EH (cell line): ENCODE results near the gene GAB3.
"Not testable (repeated sequence)": the region's sequence is repeated elsewhere in the genome, so short reads cannot be mapped to it uniquely, and the experiment has no call there.

ENCODE experiments used
- DNase-seq: peaks from one replicate; pipeline ENCODE4 v3.0.0-alpha.2; 2015; ENCODE audit warnings: low read depth

Gene GAB3

DNA sequence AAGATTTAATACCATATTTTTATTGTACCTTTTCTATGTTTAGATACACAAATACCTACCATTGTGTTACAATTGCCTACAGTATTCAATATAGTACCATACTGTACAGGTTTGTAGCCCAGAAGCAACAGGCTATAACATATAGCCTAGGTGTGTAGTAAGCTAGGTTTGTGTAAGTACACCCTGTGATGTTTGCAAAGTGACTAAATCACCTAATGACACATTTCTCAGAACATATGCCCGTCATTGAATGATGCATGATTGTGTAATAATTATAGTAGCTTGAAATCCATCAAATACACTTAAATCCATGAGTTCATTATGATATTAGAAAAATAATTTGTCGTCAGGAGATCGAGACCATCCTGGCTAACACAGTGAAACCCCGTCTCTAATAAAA lies 30.8 kb downstream of the GAB3 start:
- DNase-seq: no peak

DNA sequence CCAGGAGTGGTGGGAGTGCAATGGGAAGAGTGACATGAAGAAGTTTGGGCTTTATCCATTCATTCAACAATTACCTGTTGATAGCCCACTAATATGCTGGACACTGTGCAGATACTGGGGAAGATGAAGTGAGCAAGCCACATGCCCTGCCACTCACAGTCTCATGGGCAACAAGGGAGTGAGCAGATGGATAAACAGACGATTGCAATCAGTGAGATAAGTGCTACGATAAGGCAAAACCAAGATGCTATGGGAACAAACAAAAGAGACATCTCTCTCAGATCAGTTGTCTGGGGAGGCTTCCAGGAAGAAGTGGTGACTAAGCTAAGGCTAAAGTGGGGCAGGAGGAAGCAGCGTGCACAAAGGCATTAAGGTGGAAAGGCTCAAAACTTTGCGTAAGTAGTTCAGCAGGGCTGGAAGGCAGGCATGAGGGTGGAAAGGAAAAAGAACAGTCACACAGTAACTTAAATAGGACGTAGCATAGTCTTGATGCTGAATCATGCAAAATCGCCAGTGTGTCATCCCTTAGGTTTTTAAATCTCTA lies 31.7 kb downstream of the GAB3 start:
- DNase-seq: peak; percentile 63

DNA sequence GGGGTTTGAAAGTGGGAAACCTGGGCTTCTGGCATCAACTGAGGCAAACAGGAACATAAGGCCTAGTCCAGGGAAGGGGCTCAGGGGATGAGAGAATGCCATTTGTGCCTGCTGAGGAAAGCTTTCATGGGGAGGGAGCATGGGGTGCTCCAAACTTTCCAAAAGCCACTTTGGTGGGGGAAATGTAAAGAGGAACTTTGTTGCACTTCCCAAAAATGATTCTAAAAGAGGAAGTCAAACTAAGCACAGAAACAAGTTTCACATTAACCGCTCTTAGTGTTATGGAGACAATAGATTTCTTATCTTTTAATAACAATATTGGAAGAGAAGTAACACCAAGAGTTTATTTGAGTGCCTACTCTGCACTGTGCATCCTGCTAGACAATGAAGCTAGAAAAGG lies 32.3 kb downstream of the GAB3 start:
- no peak for DNase-seq

DNA sequence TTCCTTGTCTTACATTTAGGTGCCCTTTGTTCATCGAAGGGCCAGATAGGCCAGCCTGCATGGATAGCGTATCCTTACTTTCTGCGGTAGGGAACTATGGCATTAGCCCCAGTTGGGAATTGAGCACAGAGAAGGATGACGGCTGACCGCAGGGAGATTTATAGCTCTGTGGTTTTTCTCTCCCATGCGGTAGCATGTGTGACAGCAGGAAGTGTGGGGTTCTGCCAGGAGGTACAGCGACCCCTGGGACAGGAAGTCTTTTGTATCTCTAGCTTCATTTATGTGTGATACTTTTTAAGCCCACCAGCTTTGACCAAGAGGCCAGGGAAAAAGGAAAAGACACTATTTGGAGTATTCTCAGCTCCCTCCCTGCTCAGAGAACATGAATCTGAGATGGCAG lies 33.1 kb downstream of the GAB3 start:
- peak; percentile 71 for DNase-seq

DNA sequence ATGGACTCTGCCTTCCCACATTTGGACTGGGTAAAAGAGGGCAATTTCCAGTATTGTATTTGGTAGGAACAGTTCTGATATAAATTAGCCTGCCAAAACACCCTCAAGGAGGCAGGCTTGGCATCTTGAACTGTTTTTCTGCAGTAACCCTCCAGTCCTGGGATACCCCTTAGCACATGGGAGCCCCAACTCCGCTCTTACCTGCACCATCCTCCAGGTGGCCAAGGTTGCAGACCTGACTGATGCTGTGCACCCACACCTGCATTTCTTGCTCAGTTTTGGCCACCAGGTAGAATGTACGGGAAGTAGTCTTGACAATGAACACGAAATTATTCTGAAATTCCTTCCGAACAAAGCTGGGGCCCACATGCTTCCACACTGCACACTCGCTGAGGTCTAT lies 35.1 kb downstream of the GAB3 start:
- no peak for DNase-seq

DNA sequence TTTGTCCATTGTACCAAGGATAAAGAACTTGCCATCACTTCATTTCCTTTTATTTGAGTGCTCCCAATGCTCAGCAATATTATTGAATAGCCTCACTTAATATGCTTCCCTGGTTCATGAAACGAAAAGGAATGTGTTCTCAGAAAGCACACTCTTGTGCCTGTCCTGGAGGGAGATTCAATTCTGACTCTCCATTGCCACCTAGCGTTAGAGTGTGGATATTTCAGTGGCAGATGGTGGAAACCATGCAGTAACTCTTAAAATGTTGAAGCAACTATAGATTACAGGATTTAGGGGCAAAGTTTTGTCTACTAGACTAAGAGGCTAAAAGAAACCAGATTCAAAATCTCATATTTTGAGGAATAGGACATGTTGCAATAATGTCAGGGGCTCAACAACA lies 36.0 kb downstream of the GAB3 start:
- peak; percentile 58 for DNase-seq

DNA sequence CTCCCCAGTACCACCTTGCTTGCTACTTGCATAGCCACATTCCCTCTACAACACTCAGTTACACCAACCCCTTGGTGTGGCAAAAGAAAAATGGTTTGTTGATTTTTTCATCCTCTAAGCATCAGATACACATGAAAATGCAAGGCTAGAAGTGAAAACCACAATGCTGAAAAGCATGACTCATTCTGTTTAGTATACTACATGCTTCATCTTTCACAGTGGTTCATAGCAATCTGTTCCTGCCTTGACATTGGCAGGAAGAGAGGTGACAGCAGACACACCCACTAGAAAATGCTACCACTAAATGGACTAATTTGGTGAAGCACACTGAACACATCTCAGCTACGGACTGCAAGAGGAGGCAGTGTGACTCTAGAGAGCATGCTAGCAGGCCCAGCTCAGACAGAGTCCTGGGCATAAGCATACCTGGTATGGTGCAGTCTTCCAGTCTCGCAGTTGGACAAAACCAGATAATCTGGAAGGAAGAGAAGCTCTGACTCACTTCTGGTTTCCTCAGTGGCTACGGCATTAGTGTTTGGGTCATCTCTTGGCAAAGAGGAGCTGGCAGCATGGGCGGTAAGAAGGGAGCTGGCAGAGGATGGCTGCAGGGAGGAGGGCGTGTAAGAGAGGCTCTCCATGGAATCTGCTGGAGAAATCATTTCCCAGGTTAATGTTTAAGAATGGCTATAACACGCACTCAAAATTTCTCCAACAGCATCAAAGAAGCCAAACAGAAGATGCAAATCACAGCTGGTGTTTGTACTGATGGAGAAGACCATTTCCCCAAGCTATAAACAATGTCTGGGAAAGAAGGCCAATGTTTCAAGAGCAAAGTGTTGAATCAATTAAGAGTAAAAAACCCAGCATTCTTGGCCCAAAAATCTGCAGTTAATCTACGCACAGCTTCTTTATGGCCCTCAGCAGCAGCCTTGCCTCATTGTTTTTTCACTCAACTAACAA lies 37.8 kb downstream of the GAB3 start:
- peak; percentile 75 for DNase-seq

DNA sequence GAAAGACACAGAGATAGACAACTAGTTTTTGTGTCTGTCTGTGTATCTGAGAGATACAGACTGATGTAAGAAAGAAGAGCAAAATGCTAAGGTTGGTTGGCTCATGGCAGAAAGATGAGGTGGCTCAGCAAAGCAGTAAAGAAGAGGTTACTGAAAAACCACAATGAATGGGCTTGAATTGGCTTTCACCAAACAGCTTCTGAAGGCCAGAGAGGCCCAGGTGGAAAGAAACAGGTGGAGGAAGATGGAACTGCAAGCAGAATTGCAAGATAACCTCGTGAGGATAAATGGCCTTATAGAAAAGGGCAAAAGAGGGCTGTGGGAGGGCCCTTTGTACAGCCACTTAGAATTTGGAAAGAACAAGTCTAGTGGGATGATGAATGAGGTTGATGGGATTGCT lies 39.6 kb downstream of the GAB3 start:
- DNase-seq: no peak

DNA sequence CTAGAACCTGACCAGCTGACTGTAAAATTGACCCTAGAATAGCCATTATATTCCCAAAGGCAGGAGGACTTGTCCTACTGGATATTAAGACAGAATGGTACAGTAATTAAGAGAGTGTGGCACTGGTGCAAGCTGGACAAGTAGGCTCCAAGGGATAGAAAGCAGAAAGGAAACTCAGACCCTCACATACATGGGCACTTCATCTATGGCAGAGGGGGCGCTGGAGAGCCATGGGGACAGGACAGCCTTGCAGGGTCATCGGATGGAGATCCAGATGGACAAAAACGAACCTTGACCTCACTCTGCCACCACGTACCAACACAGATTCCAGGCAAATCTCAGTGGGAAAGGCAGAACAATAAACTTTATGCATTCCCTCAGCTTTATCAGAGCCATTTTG lies 40.6 kb downstream of the GAB3 start:
- DNase-seq: no peak

DNA sequence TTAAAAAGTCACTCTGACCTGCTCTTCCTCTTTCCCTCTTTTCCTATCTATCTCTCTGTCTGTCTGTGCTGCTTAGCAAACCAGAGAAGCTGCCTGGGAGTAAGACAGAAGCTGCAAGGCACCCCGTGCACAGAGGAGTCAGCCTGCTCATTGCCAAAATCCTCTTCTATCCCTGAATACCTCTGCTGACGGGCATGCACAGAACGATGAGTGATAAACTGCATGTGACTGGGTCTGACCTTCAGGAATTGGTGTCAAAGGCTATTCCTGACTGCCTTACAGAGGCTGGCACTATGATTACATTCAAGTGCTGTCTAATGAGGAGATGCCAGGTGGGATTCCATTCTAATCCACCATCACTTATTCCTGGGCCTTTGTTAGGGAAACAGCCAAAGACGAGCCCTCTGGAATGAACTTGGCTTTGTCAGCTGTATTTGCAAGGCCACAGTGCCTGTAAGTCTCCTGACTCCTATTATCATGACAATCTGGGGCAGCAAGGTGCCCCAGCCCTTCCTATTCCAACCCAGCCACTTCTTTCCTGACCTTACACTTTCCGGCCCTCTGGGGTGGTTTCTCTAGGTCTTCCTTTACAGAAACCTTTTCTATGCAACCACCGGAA lies 52.1 kb downstream of the GAB3 start:
- no peak for DNase-seq

DNA sequence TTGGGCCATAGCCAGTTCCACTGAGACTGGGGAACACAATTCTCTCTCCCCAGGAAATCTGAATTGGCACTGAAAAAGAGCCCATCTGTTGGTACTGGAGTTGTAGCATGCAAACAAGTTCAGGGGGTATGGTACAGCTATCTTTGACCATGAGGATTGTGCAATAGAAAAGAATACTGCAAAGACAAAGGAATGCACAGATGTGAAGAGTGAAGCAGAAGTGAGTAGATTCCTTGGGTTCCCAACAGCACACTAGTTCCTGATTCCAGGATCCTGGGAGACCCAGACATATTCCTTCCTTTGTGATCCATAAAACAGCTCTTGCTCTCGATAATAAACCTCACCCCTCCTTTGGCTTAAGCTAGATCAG lies 54.2 kb downstream of the GAB3 start:
- DNase-seq: peak; percentile 29

DNA sequence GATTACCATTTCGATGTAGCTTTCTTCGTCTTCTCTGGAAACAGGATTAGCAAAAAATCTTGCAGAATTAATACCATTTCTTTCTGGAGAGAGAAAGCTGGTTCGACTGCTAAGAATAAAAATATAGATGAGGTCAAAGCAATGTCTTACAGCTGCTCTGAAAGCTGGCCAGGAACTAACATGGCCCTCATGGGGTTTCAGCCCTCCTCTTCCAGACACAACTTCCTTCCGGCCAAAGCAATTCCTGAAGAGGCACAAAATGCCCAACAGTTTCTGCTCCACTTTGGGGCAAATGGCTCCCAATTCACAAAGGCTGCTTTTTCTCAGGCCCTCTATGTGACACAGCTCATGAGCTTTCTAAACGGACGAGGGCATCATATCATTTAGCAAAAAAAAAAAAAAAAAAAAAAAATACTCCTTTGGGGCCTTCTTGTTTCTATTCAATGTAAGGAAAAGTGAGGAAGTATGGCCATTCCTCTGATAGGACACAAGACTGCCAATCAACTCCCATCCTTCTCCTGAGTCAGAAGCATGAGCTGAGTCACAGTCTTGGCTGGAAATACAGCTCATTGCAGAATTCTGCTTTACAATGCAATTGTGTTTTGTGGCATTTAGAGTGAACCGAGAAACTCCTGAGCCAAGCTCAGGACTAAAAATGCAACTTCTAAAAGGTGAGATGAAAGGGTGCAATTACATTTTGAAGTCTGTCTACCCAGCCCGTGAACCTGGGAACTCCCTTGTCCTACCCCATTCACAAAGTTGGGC lies 54.8 kb downstream of the GAB3 start:
- DNase-seq: peak; percentile 76

DNA sequence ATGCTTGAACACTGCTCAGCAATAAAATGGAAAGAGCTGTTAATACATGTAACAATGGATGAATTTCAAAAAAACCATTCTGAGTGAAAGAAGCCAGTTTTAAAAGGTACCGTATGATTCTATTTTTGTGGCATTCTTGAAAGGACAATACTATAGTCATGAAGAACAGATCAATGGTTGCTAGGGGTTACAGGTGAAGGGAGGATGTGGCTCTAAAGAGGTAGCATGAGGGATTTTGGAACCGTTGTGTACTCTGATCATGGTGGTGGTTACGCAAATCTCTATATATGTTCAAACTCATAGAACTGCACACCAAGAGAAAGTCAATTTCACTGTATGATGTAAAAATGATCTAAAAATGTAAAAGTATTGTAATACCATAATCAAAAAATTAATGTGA lies 57.5 kb downstream of the GAB3 start:
- DNase-seq: no peak

DNA sequence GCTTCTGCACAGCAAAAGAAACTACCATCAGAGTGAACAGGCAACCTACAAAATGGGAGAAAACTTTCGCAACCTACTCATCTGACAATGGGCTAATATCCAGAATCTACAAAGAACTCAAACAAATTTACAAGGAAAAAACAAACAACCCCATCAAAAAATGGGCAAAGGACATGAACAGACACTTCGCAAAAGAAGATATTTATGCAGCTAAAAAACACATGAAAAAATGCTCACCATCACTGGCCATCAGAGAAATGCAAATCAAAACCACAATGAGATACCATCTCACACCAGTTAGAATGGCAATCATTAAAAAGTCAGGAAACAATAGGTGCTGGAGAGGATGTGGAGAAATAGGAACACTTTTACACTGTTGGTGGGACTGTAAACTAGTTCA lies 60.4 kb downstream of the GAB3 start:
- not testable (repeated sequence) for DNase-seq

DNA sequence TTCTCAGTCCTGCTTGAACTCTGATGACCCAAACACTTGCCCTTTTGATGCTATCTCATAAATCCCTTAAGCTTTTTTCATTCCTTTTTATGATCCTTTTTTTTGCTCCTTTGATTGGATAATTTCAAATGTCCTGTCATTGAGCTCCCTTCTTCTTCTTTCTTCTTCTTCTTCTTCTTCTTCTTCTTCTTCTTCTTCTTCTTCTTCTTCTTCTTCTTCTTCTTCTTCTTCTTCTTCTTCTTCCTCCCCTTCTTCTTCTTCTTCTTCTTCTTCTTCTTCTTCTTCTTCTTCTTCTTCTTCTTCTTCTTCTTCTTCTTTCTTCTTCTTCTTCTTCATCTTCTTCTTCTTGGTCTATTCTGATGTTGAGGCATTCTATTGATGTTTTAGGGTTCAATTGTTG lies 78.8 kb downstream of the GAB3 start:
- DNase-seq: not testable (repeated sequence)

DNA sequence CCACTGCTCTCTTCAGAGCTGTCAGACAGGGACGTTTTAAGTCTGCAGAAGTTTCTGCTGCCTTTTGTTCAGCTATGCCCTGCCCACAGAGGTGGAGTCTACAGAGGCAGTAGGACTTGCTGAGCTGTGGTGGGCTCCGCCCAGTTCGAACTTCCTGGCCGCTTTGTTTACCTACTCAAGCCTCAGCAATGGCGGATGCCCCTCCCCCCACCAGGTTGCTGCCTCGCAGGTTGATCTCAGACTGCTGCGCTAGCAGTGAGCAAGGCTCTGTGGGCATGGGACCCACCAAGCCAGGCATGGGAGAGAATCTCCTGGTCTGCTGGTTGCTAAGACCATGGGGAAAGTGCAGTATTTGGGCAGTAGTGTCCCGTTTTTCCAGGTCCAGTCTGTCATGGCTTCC lies 80.0 kb downstream of the GAB3 start:
- DNase-seq: not testable (repeated sequence)

DNA sequence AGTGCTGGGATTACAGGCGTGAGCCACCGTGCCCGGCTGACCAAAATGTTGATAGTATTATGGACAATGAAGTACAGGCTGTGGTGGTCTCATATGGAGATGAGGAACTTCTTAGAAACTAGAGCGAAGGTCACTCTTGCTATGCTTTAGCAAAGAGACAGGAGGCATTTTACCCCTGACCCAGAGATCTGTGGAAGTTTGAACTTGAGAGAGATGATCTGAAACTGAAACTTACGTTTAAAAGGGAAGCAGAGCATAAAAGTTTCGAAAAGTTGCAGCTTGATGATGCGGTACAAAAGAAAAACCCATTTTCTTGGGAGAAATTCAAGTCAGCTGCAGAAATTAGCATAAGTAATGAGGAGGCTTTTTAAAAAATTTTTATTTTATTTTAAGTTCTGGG lies 89.0 kb downstream of the GAB3 start:
- no peak for DNase-seq

DNA sequence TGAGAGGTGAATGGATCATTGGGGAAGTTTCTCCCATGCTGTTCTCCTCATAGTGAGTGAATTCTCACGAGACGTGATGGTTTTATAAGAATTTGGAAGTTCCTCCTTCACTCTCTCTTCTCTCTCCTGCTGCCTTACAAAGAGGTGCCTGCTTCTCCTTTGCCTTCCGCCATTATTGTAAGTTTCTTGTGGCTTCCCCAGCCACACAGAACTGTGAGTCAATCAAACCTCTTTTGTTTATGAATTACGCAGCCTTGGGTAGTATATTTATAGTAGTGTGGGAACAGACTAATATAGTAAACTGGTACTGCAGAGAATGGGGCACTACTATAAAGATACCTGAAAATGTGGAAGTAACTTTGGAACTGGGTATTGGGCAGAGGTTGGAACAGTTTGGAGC lies 89.7 kb downstream of the GAB3 start:
- DNase-seq: no peak

DNA sequence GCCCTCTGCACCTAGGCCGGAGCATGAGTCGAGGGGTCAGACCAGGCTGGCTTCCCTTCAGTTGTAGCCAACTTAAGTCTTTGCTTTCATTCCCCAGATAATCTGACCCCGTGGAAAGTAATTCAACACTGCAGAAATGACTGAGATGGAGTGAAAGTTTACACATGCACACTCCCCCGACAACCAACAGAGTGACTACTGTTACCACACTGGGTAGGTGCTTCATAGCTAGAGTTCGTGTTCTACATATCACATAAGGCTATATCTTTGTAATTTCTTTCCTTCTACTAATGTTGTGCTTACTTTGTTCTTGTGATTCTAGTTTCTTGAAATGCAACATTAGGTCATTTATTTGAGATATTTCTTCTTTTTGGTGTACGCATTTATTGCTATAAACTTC lies 90.3 kb downstream of the GAB3 start:
- DNase-seq: no peak

DNA sequence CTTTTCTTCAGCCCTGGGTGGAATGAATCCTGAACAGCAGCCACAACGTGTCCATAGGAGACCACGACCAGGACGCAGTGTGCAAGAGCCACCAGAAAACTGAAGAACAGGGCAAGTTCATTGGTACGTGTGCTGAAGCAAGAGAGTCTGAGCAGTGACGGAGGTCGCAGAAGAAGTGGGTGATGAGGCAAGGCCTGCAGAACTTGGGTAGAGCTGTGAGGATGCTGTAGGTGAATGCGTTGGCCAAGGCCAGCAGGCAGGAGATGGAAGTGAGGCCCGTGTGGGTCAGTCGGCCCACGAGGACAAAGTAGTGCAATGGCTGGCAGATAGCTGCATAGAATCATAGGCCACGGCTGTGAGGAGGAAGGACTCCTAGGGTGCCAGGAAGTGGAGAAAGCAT lies 91.9 kb downstream of the GAB3 start:
- no peak for DNase-seq

DNA sequence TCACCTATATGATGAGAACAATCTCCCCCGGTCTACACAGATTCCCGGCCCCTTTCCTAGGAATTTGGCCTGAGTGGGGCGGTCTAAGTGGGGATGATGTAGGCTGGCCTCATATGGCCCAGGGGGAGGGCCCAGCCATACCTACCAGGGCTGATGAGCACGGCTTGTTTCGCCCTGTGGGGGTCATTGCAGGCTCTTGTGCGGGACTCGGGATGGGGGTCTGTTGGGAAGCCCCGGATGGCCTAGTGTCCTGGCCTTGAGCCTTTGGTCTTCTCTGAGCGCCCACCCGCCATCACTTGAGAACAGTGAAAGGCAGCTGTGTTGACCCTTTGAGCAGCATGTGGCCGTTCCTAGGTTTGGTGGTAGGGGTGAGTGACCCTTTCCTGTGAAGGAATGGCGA lies 92.7 kb downstream of the GAB3 start:
- DNase-seq: no peak

DNA sequence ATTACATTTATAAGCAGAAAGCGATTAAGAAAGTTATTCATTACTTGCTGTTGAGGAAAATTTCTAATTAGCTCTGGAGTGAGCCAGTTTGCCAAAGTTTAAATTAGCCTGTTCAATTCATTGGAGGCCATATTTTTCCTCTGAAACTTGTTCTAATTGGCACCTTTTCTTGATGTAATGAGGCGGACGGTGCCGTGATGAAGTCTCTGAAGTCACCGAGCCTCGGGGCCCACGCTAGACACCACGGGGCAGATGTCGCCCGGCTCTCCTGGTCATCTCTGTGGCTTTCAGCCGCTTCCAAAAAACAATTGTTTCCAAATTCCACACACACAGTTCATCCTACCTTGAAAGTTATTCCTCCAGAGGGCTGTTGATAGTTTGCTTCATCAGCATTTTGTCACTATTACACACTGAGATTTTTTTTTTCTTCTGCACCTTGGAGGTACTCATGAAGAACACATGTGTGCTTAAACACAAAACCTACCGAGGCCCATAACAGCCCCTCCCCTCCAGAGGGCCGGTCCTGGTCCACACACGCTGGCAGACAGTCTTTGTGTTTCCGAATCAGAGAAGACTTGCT lies 93.6 kb downstream of the GAB3 start:
- DNase-seq: no peak
